ENCODE data around the gene CASP10. TPM values are rescaled to one million over a fixed set of nuclear protein-coding genes. Genes with fewer than 3 reads are reported as not detected.
"Not testable (repeated sequence)": the region's sequence is repeated elsewhere in the genome, so short reads cannot be mapped to it uniquely, and the experiment has no call there.

The CASP10 gene, protein sequence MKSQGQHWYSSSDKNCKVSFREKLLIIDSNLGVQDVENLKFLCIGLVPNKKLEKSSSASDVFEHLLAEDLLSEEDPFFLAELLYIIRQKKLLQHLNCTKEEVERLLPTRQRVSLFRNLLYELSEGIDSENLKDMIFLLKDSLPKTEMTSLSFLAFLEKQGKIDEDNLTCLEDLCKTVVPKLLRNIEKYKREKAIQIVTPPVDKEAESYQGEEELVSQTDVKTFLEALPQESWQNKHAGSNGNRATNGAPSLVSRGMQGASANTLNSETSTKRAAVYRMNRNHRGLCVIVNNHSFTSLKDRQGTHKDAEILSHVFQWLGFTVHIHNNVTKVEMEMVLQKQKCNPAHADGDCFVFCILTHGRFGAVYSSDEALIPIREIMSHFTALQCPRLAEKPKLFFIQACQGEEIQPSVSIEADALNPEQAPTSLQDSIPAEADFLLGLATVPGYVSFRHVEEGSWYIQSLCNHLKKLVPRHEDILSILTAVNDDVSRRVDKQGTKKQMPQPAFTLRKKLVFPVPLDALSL
- 5.0 TPM for polyA plus RNA-seq (ENCODE audit: insufficient read length)

DNA sequence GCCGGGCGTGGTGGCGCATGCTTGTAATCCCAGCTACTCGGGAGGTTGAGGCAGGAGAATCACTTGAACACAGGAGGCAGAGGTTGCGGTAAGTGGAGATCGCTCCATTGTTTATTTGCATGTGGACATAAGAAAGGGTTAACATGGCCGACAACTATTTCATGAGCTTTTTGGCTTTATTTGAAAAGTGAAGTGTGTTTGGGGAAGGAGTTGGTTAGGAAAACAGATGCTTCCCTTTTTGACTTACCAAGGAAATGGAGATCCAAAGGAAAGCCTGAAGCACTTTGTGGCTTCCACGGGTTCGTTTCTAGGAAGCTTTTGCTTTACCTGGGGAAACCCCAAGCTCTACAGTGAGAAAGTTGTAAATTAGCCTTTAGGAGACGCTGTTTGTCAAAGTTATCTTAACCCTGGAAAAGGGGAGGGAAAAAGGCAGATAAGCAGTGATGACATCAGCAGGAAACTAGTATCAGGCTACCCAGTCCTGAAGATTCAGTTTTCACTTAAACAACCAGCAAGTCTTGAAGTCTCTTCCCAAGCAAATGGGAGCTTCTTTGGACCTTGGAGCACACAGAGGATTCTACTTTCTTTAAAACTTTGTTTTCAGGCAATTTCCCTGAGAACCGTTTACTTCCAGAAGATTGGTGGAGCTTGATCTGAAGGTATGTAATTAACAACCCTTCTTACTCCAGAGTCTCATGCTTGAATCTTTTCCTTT is at the start of gene CASP10:
Gene CASP10 (plus strand): TSS at position 492 of the 715 bp plus-strand sequence. CDS start 2,637 bp downstream, outside the sequence.
- DNase-seq (ENCODE audit: low read depth): no peak

DNA sequence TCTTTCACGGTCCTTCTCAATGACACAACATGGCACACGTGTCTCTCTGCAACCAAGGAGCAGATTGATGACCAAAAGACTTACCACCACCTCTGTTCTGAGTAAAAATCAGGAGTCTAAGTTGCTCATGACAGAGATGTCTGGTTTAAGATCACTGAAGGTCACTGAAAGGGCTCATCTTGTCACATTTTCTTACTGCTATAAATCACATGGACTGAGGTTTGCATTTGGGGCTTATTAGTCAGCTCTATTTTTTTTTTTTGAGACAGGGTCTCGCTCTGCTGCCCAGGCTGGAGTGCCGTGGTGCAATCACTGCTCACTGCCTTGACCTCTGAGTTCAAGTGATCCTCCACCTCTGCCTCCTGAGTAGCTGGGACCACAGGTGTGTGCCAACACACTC is 47.6 kb upstream of the CASP10 start:
- DNase-seq (ENCODE audit: low read depth): no peak

DNA sequence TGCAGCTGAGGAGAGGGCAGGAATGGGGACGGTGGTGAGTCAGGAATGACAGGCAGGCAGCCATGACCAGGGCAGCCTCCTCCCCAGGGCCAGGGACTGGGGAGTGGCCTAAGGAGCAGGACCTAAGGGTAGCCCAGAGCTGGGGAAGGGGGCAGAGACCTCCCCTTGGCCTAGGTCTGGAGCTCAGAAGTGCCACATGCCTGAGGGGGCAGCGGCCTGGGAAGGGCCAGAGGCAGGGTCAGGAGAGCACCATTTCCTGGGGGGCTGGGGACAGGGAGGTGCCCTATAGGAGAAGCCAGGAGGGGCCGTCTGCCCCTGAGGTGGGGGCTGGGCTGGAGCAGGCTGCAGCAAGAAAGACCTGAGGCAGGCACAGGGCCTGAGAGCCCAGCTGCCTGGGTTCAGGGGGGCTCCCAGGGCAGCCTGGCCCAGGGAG is 46.0 kb upstream of the CASP10 start:
- DNase-seq (ENCODE audit: low read depth): no peak

DNA sequence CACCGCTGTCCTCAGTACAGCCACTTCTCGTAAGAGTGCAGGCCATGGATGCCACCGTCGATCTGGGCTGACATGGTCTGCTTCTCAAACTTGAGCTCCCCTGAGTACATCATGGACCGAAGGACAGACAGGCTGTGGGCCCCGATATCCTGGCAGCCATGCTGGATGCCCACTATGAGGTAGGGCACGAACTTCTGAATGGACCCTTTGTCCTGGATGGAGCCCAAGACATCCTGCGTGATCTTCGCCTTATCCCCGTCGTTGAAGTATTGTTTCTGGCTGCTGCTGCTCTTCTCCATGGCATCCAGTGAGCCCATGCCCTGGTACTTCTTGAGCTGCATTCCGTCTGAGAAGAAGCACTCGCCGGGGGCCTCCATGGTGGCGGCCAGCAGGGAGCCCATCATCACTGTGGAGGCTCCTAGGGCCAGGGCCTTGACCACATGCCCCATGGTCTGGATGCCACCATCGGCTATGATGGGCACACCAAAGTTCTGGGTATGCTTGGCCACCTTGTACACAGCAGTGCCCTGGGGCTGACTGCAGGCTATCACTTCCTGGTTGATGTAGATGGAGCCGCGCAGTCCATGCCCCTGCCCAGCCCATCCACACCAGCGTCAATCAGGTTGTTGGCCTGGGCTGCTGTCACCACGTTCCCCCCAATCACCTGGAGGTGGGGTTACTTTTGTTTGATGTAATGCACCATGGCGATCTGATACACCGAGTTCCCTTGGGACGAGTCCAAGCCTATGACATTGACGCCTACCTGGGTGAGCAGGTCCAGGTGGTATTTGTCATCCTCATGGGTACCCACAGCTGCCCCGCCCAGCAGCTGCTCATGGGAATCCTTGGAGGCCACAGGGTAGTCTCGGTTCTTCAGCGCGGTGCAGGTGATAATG is 45.2 kb upstream of the CASP10 start:
- DNase-seq (ENCODE audit: low read depth): no peak

DNA sequence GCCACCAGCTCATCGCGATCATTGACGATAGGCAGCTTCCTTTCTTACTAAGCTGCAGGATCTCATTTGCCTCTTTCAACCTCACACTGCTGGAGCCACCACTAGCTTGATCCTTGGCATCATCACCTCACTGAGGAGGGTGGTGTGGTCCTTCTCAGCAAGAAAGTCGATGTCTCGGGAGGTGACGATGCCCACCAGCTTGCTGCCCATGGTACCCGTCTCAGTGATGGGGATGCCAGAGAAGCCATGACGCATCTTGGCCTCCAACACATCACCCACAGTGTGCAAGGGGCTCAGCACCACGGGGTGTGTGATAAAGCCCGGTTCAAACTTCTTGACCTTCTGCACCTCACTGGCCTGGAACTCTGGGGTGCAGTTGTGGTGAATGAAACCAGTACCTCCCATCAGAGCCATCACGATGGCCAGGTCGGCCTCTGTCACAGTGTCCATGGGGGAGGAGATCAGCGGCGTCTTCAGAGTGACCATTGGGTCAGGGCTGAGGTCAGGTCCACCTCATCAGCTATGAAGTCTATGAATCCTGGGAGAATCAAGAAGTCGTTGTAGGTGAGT is 44.5 kb upstream of the CASP10 start:
- no peak for DNase-seq (ENCODE audit: low read depth)

DNA sequence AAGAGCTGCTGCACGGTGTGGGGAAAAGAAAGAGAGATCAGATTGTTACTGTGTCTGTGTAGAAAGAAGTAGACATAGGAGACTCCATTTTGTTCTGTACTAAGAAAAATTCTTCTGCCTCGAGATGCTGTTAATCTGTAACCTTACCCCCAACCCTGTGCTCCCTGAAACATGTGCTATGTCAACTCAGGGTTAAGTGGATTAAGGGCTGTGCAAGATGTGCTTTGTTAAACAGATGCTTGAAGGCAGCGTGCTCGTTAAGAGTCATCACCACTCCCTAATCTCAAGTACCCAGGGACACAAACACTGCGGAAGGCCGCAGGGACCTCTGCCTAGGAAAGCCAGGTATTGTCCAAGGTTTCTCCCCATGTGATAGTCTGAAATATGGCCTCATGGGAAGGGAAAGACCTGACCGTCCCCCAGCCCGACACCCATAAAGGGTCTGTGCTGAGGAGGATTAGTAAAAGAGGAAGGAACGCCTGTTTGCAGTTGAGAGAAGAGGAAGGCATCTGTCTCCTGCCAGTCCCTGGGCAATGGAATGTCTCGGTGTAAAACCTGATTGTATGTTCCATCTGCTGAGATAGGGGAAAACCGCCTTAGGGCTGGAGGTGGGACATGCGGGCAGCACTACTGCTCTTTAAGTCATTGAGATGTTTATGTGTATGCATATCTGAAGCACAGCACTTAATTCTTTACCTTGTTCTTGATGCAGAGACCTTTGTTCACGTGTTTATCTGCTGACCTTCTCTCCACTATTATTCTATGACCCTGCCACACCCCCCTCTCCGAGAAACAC is 43.8 kb upstream of the CASP10 start:
- not testable (repeated sequence) for DNase-seq (ENCODE audit: low read depth)

DNA sequence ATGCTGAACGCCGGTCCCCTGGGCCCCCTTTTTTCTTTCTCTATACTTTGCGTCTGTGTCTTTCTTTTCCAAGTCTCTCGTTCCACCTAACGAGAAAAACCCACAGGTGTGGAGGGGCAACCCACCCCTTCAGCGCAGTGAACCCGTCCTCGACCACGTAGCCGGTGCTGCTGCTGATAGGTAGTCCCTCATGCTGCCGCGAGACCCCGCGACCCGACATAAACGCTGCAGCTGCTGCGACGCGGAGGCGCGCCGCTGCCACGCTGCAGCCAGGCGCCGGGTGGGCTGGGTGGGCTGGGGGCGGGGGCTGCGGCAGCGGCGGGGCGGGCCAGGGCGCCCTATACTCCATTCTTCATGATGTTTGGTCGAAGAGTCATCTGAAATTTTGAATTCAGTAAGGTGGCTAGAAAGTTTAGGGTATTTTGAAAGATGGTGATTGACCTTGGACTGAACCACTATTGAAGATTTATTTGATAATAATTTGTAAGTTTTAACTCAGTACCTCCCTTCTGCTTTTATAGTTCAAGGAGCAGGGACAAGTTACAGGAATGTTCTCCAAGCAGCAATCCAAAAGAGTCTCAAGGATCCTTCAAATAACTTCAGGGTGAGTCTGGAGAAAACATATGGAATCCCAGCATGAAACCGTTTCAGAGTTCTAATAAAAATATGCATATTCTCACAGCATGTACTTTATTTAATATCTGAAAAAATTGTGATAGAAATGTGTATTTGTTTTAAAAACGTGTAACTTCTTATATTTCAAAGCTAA is 42.9 kb upstream of the CASP10 start:
- DNase-seq (ENCODE audit: low read depth): no peak

DNA sequence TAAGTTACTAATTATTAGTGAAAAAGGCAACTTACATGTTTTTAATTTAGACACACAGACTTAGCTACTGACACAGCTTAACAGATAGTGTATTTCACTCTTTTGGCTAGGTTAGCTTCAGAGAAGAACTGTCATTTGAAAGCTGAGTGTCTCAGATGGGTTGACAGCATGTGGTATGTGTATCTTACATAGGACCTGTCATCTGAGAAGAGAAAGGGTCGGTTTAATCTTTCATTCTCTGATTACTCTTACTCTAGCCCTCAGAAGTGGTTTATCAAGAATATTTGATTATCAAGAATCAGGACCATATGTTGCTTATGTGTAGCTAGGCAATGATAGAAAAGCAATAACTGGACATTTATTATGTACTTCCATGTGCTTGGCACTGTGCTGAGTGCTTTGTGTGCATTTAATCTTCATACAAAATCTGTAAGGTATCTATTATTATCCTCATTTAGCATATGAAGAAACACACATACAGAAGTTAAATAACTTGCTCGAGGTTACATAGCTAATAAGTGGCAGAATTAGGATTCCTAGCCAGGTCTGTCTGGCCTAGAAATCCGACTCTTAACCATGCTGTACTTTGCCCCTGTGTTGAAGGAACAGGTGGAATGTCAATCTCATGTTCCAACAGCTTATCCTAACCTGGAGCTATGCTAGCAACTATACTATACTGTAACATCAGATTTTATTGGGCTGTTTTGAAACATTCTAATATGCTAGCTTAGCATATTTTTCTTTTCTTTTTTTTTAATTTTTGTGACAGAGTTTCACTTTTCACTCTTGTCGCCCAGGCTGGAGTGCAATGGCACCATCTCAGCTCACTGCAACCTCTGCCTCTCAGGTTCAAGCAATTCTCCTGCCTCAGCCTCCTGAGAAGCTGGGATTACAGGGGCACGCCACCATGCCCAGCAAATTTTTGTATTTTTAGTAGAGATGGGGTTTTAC is 38.6 kb upstream of the CASP10 start:
- no peak for DNase-seq (ENCODE audit: low read depth)

DNA sequence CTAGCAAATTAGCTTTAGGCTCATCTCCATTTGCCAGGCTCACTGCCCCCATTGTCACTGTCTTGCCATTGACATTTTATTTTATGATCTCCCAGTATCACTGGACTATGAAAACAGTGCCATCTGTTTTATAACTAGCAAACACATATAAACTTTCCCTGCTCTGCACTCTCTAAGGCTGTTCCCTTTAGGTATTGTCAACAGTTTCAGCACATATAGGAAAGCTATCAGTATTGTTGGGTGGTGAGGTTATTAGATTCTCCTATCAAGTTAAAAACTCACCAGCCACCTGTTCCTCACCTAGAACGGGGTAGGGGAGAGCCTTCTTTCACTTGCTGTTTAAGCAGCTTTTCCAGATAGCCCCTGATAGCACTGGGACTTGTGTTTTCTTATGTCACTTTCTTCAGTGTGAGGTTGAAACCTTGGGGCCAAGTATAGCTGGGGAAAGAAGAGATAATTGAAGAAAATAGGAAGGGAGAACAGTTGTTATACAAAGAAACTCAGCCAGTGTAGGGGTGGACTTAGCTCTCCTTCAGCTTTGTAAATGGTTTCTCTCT is 34.4 kb upstream of the CASP10 start:
- no peak for DNase-seq (ENCODE audit: low read depth)

DNA sequence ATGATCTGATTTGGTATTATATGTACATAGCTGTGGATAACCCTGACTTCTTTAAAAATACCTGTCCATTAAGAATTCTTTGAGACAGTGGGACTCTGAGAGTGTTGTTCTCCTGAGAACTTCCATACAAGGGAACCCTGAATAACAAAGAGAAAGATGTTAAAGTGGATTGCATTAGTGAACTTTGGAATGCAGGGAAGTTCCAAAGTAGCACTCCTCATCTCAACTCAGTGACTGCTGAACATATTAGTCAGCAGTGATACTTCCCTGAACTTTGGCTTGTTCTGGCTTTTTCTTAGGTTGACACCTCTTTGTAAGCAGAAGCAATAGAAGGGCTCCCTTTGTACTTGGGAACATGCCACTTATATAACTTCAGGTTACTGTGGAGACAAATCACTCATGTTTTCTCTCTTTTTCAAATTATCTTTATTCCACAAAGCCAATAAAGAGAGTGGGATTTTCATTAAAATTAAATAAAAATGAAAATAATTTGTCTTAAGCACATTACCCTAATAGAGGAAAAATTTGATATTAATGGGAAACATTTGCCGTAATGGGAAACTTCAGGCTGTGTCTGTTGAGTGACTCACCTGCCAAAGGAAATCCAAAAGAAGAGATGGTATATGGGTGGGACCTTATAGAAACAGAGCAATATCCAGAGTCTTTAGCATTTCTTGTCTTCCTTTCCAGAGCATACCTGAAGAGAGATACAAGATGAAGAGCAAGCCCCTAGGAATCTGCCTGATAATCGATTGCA is 33.7 kb upstream of the CASP10 start:
- DNase-seq (ENCODE audit: low read depth): no peak

DNA sequence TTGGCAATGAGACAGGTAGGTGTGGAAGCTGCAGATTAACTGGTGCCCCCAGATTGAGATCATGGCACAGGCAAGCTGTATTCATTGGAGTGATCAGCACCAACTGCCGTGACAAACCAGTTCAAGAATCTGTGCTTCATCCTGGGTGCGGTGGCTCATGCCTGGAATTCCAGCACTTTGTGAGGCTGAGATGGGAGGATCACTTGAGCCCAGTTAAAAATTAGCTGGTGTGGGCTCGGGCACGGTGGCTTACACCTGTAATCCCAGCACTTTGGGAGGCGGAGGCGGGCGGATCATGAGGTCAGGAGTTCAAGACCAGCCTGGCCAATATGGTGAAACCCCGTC is 33.1 kb upstream of the CASP10 start:
- not testable (repeated sequence) for DNase-seq (ENCODE audit: low read depth)

DNA sequence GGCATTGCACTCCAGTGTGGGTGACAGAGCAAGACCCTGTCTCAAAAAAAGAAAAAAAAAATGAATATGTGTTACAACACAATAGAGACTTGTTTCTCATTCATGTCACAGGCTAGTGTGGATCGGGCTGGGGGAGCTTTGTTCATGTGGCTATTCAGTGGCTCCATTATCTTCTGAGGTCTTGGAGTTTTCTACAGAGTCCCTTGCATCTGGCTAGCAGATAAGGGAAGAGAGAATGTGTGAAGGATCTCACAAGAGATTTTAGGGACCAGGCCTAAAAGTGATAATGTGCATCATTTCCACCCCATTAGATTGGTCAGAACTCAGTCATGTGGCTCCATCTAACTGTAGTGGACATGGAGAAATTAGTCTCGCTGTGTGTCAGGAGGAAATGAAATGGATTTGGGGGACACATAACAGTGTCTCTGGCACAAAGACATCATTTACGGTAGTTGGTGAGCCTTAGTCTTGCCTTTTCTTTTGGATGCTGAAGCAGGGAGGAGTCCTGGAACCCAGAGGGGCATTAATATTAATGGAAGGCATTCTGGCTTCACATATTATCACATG is 32.4 kb upstream of the CASP10 start:
- DNase-seq (ENCODE audit: low read depth): no peak

DNA sequence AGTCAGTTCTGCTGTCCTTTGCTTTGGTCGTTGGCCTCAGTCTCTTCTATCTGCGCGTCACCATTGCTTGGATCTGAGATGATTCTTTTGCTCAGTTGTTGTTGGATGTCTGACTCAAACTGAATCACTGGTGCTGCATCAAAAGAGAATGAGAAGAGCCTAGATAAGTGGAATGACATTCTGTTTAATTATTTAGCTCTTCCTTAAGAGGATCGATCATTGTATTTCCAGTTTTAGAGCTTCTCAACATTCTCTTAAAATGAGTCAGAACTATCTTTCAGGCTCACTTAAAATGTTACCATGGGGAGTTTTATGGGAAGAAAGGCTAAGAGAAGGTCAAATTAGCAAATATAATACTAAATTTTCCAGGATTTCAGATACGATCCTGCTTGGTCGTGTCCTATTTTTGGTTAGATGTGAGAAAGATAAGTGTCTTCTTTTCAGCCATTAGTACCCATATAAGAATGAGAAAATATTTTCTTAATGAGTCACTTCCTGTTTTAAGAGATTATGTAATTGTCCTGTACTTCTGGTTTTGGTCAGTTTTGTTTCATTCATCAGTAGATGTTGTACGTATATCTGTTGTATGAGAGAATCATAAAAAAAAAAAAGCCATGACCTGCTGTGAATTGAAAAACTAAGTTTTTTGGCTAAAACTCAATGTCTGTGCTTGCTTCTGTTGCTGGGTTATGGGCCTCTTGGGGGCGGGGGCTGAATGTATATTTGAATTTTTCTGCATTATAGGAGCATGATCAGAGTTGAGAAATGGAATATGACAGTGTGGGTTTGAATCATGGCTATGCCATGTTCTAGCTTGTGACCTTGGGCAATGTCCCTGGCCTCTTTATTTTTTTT is 31.6 kb upstream of the CASP10 start:
- no peak for DNase-seq (ENCODE audit: low read depth)

DNA sequence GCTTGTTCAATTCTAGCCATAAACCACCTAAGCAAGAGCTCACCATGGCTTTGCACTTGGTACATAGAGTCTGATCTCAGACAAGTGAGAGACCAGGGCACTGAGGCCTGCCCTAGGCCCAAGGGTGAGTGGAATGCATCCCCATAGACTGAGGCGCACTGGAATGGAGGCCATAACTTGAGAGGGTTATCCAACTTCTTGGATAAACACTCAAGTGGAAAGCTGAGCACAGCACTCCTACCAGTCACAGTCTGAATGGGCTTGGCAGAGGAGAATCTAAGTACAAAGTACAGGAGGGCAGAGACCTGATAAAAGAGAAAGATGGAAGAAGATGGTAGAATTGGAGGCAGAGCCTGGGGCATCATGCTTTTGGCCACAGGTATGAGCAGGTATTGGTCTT is 30.4 kb upstream of the CASP10 start:
- no peak for DNase-seq (ENCODE audit: low read depth)

DNA sequence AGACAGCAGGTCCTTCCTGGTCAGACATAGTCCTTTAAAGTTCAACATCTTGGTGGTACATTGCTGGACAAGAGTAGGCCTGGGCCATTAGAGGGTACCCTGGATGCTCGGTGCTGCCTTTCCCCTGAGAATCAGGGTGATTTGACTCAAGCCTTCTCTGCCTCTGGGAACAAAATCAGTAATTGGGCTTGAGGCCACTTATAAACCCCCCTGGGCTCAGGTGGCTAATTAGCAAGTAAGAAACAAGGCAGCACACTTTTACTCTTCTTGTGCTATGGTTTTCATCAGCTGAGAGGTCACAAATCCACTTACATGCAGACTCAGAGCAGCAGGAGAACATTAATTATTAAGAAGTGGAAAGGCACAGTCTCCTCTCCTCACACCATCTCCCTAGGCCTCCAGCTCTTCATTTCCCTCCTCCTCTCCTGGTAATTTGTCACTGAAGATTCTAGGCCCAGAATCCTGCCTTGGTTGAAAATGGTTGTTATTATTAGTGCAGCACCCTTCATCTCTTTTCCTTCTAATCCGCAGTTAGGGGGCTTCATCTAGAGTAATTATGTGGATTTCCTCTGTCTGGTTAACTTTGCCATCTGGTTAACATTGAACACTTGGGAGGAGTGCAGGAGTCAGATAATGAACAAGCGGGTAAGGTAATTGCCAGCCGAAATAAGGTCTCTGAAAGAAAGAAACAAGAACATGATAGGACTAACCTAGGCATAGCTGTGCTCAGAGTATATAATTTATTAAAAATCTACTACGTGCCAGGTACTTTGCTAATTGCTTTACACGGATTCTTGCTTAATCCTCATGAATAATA is 29.7 kb upstream of the CASP10 start:
- DNase-seq (ENCODE audit: low read depth): no peak

All from forelimb muscle (tissue), 1 donor.